HepG2 (cell line): Measurements from ENCODE around the gene ARL4D. TPM values are rescaled to one million over a fixed set of nuclear protein-coding genes. Genes with fewer than 3 reads are reported as not detected.

Source experiments
- ATAC-seq: fragments of 200-7000 bp; cut with Tn5 transposase; 3 replicates; pipeline ENCODE4 v1.9.1; 2020; ENCODE audit warnings: mild to moderate bottlenecking, moderate library complexity
- BruUV-seq: library from RNA; stranded (reverse); fragments of 400-500 nt; replicated peaks from 2 replicates; lab custom pipeline; 2021; lab: Mats Ljungman, UMichigan
- CTCF ChIA-PET: fragments of 300-600 bp; formaldehyde crosslinking; extraction: SDS; loops from one replicate; lab custom pipeline; 2021; ENCODE audit warnings: low total read pairs, inconsistent platforms, low intra/inter-chr PET ratio; lab: Yijun Ruan, JAX
- POLR2A ChIA-PET: fragments of 350-600 bp; sonication (Branson Sonifier 250); formaldehyde crosslinking; loops from one replicate; lab custom pipeline; 2020; ENCODE audit warnings: antibody characterized with exemption, inconsistent platforms; lab: Yijun Ruan, JAX
- DNase-seq: peaks from one replicate; pipeline ENCODE4 v3.0.0-alpha.2; 2015; ENCODE audit warnings: low spot score
- FAIRE-seq: peaks from 3 replicates; lab custom pipeline; 2011; peaks lifted over from hg19 to GRCh38; lab: Jason Lieb, UNC
- H2AFZ ChIP-seq: one replicate; pipeline ENCODE4 v1.6.1; 2011; ENCODE audit warnings: low read length, inconsistent platforms
- H3K27ac ChIP-seq: fragments of 300-600 bp; 3 replicates; pipeline ENCODE4 v1.8.0; 2011; ENCODE audit warnings: mixed run types, mild to moderate bottlenecking, mixed read lengths, low read length, inconsistent platforms; ENCODE audit not compliant: insufficient read depth; ENCODE audit errors: extremely low read length
- H3K27me3 ChIP-seq, 2 experiments: fragments of 200-600 bp in 1 of 2; 2 replicates in 1 of 2; 3 replicates in 1 of 2; pipeline versions ENCODE4 v1.6.0 to v1.8.0; 2011; ENCODE audit warnings: low read length in 2 of 2, mild to moderate bottlenecking in 2 of 2, moderate library complexity in 2 of 2, inconsistent platforms in 1 of 2; ENCODE audit not compliant: insufficient read depth in 2 of 2, control insufficient read depth in 1 of 2
- H3K36me3 ChIP-seq, 2 experiments: fragments of 200-600 bp in 1 of 2; replicated peaks in 1 of 2; 2 replicates in 1 of 2; 3 replicates in 1 of 2; pipeline versions ENCODE4 v1.5.1 to v1.8.0; 2011; ENCODE audit warnings: low read length in 2 of 2, inconsistent platforms in 1 of 2; ENCODE audit not compliant: insufficient read depth in 2 of 2, control insufficient read depth in 1 of 2
- H3K4me1 ChIP-seq: 2 replicates; pipeline ENCODE4 v1.5.1; 2012; ENCODE audit warnings: low read length, inconsistent platforms; ENCODE audit not compliant: insufficient read depth
- H3K4me2 ChIP-seq: 2 replicates; pipeline ENCODE4 v1.6.0; 2011; ENCODE audit warnings: low read depth, low read length, inconsistent platforms
- H3K4me3 ChIP-seq, 3 experiments: fragments of 200-600 bp in 1 of 3; sonication (generic), shearing (Covaris generic) in 1 of 3; replicated peaks in 1 of 3; 2 replicates each; pipeline ENCODE4 v1.5.1; 2011 to 2016; ENCODE audit warnings: low read length in 3 of 3, inconsistent platforms in 2 of 3, low read depth in 2 of 3, mild to moderate bottlenecking in 2 of 3, control low read depth in 1 of 3, mixed read lengths in 1 of 3; ENCODE audit not compliant: insufficient read depth in 1 of 3
- H3K79me2 ChIP-seq: one replicate; pipeline ENCODE4 v1.6.1; 2011; ENCODE audit warnings: low read length, inconsistent platforms; ENCODE audit not compliant: insufficient read depth
- H3K9ac ChIP-seq: 2 replicates; pipeline ENCODE4 v1.6.0; 2011; ENCODE audit warnings: mild to moderate bottlenecking, low read depth, low read length, inconsistent platforms; ENCODE audit not compliant: insufficient read depth
- H3K9me3 ChIP-seq: 2 replicates; pipeline ENCODE4 v1.5.1; 2012; ENCODE audit warnings: mild to moderate bottlenecking, low read length
- H4K20me1 ChIP-seq: 2 replicates; pipeline ENCODE4 v1.6.0; 2011; ENCODE audit warnings: inconsistent platforms, mild to moderate bottlenecking, low read length, moderate library complexity; ENCODE audit not compliant: insufficient read depth
- CTCF ChIP-seq: sonication (generic); formaldehyde crosslinking; IDR thresholded peaks from 2 replicates; pipeline ENCODE4 v1.5.0; 2020; ENCODE audit warnings: mild to moderate bottlenecking, missing genetic modification reagents, moderate library complexity
- FOXO1 ChIP-seq: sonication (generic); formaldehyde crosslinking; IDR thresholded peaks from 2 replicates; pipeline ENCODE4 v1.4.0; 2020; ENCODE audit warnings: missing genetic modification reagents
- GFI1 ChIP-seq: sonication (generic); formaldehyde crosslinking; IDR thresholded peaks from 2 replicates; pipeline ENCODE4 v1.5.0; 2020; ENCODE audit warnings: missing genetic modification reagents, mild to moderate bottlenecking, borderline replicate concordance
- LRRFIP1 ChIP-seq: sonication (generic); formaldehyde crosslinking; conservative IDR thresholded peaks from 2 replicates; pipeline ENCODE4 v1.4.0; 2020; ENCODE audit warnings: missing genetic modification reagents
- MAF1 ChIP-seq: sonication (generic); formaldehyde crosslinking; IDR thresholded peaks from 2 replicates; pipeline ENCODE4 v1.5.0; 2020; ENCODE audit warnings: missing genetic modification reagents, borderline replicate concordance
- PAXIP1 ChIP-seq: sonication (generic); formaldehyde crosslinking; conservative IDR thresholded peaks from 2 replicates; pipeline ENCODE4 v1.4.0; 2020; ENCODE audit warnings: mild to moderate bottlenecking, missing genetic modification reagents, moderate library complexity
- SP5 ChIP-seq: IDR thresholded peaks from 2 replicates; pipeline ENCODE4 v1.6.1; 2016; ENCODE audit warnings: low read depth, borderline replicate concordance
- TERF1 ChIP-seq: sonication (generic); formaldehyde crosslinking; IDR thresholded peaks from 2 replicates; pipeline ENCODE4 v1.8.0; 2022; ENCODE audit warnings: mild to moderate bottlenecking, missing genetic modification reagents, moderate library complexity
- ZBTB7B ChIP-seq: sonication (generic); formaldehyde crosslinking; IDR thresholded peaks from 2 replicates; pipeline ENCODE4 v1.4.0; 2020; ENCODE audit warnings: missing genetic modification reagents
- ZNF362 ChIP-seq: sonication (generic); formaldehyde crosslinking; IDR thresholded peaks from 2 replicates; pipeline ENCODE4 v1.4.0; 2020; ENCODE audit warnings: missing genetic modification reagents, mild to moderate bottlenecking, borderline replicate concordance
- WGBS: methylation state at CpG from one replicate; pipeline ENCODE4 v1.1.6; 2017; ENCODE audit warnings: low lambda C conversion rate; 5-methylcytosine and 5-hydroxymethylcytosine counted together
- in situ Hi-C: cut with HindIII; loops from 2 replicates; pipeline ENCODE4 v1.10.0; 2017; ENCODE audit warnings: low pct_unique_long_range_greater_than_20kb; ENCODE audit not compliant: extremely low pct_ligation_motif_present
- intact Hi-C: fragments of 100-400 bp; cut with micrococcal nuclease; formaldehyde crosslinking; loops from one replicate; pipeline ENCODE4 v1.10.0; 2022; ENCODE audit not compliant: unreplicated experiment
- polyA plus RNA-seq, 8 experiments: library from polyadenylated mRNA; depleted of rRNA in 3 of 8; stranded (reverse) in 7 of 8; unstranded in 1 of 8; fragments of >200 nt; fragmentation: Illumina TruSeq in 4 of 8; extraction: Trizol in 4 of 8; gene quantifications; 2 replicates each; pipeline versions ENCODE4 v1.2.1 to v1.2.3, GENCODE V29; 2011 to 2016; ENCODE audit warnings: low read depth in 4 of 8, missing spikeins in 1 of 8, mixed read lengths in 1 of 8; ENCODE audit not compliant: insufficient read depth in 1 of 8
- total RNA-seq, 5 experiments: library from RNA; depleted of rRNA; stranded (reverse); fragments of >200 nt; fragmentation: Illumina TruSeq; extraction: Trizol; gene quantifications; 2 replicates each; pipeline ENCODE4 v1.2.3, GENCODE V29; 2016; ENCODE audit warnings: low read depth in 1 of 5

The ARL4D gene
- total and polyA plus RNA-seq, 2 of the 13 experiments (the other 11 are each of a cell fraction or from before 2014, with no cell fraction given): 9.0 to 25.9 TPM

GRCh38 chr17:43371227-43371821 is 27.5 kb upstream of the ARL4D start:
- DNase-seq (no peak), ATAC-seq (no peak), FAIRE-seq (no peak)
- Histone ChIP-seq H3K79me2 (no peaks in the 10 kb centered on the region), H3K9ac (peak overlapping the region; percentile 4; the same call in 1 of the 2 replicates), H3K4me3 (peak overlapping the region in 1 of 3 experiments; percentile 1; a peak in 1 of 6 replicates), H3K27ac (no peak overlapping the region), H3K9me3 (no peaks in the 10 kb centered on the region), H4K20me1 (no peaks in the 10 kb centered on the region), H3K36me3 (no peaks in the 10 kb centered on the region), H3K27me3 (no peaks in the 10 kb centered on the region; a peak in 2 of 5 replicates), H2AFZ (no peak overlapping the region), H3K4me1 (peaks cover 59% of the 10 kb centered on the region), H3K4me2 (peak overlapping the region; percentile 70)
- no TSS peak for BruUV-seq
- POLR2A ChIA-PET: interaction anchor here (4.6 to 7.9 kb wide), 5 partner anchors 10 to 110 kb away, joined by 32 to 386 read pairs (median 130); partner anchors contain the start of genes ARL4D and DHX8
- intact Hi-C loops (no loop called here), in situ Hi-C loops (no loop called here)
- 17% methylated on average over 6 of the region's 6 CpGs for WGBS
- CTCF ChIA-PET: no interaction called here
- TF ChIP-seq LRRFIP1 (CRISPR knock-in tag): no peak
- no peak for TF ChIP-seq MAF1
- no peak for TF ChIP-seq GFI1 (CRISPR knock-in tag)
- TF ChIP-seq PAXIP1 (CRISPR knock-in tag): 0 out of 2 replicates have a peak, but pooled peaks have one; percentile 32
- TF ChIP-seq CTCF (CRISPR knock-in tag): peak; percentile 46
- no peak for TF ChIP-seq FOXO1 (CRISPR knock-in tag)
- TF ChIP-seq ZNF362 (CRISPR knock-in tag): peak; percentile 64; the same call in 1 of the 2 replicates
- no peak for TF ChIP-seq TERF1 (CRISPR knock-in tag)
- 0 out of 2 replicates have a peak, but pooled peaks have one; percentile 31 for TF ChIP-seq ZBTB7B (CRISPR knock-in tag)
- TF ChIP-seq SP5 (CRISPR knock-in tag): no peak
